HPDE6-E6E7 (cell line): ENCODE results near the gene NR0B2.

Source experiments
- DNase-seq: peaks from one replicate; pipeline ENCODE4 v3.0.0; 2011; ENCODE audit warnings: missing footprints; ENCODE audit errors: extremely low spot score

NR0B2 gene

GRCh38 chr1:26936823-26937222 is 23.0 kb upstream of the NR0B2 start:
- no peak for DNase-seq

- DNase-seq, result no peak
These were observed 18.8 kb upstream of the NR0B2 start for GRCh38 chr1:26932531-26932930.

DNA sequence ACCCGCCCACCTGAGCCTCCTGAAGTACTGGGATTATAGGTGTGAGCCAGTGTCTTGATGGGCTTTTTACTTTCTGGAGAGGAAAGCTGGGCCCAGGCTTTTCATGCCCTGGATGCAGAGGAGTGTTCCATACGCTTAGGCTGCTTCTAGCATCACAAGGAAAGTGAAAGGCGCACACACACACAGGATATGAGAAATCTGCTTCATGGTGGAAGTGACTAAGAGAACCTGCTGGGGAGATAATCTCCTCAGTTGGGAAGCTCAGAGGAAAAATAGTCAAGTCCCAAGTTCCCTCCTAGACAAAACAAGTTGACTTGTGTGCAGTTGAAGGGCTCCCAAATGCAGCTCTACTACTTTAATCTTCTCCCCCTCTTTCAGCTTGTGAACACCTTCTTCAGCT is 9.9 kb upstream of the NR0B2 start:
- no peak for DNase-seq

- DNase-seq, result no peak
These were observed 9.1 kb upstream of the NR0B2 start for GRCh38 chr1:26922901-26923300.

GRCh38 chr1:26922431-26922729 is 8.6 kb upstream of the NR0B2 start:
- no peak for DNase-seq

- peak; percentile 98 for DNase-seq
These were observed 8.0 kb upstream of the NR0B2 start, which contains the start of gene NUDC for GRCh38 chr1:26921540-26922430. TSS of gene NUDC (plus strand) at chr1:26921743. CDS start at chr1:26921849, 106 bp downstream.

DNA sequence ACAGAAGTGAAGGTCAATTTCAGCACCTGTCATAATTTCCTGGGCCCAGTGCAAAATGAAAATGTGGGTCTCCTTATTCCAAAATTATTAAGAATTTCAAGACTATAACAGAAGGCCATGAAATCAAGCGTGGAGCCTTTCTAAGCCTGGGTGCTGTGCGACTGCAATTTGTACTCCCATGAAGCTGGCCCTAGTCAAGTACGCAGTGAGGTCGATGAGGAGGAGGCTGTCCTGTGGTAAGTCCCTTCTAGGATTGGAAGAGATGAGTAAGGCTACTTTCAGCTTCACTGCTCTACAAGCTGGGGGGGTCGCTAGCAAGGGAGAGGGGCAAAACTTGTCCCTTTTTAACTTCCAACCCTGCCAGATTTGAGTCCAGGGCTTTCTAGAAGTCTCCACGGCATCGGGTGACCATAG is 7.4 kb upstream of the NR0B2 start:
- no peak for DNase-seq

DNA sequence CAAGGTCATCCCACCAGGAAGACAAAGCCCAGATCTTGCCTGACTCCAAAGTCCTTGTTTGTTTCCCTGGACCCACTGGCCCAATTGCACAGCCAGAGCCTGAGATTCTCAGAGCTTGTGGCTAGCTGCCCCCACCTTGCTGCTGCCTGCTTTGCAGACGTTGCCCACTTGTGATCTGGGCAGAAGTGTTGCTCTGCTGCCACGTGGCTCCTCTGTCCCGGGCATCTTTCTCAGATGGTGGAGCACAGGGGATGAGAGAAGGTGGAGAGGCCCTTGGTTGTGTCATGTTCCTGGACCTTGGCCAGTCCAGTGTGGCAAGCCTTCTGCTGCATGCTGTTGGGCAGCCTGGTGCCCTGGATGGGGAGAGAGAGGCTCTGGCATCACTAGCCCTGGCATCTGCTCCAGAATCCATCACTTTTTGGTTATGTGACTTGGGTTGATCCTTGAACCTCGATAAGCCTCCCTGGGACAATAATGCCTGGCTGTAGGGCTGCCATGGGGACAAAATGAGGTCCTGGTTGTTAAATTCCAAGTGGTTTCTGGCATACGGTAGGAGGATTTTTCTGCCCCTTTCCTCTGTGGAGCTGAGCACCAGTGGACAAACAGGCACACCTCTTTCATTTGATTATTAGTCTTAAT is 1.5 kb upstream of the NR0B2 start:
- DNase-seq, result no peak

DNA sequence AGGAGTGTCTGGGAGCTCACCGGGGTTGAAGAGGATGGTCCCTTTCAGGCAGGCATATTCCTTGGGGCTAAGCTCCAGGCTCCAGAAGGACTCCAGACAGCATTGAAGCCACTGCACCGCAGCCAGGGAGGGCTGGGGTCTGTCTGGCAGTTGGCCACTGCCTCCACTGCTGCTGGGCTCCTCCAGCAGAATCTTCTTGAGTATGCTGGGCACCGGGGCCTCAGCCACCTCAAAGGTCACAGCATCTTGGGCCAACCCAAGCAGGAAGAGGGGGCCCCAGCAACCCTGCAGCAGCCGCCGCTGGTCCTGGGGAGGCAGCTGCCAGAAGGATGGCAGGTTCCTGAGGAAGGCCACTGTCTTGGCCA is 404 bp downstream of the NR0B2 start:
- DNase-seq, result no peak

DNA sequence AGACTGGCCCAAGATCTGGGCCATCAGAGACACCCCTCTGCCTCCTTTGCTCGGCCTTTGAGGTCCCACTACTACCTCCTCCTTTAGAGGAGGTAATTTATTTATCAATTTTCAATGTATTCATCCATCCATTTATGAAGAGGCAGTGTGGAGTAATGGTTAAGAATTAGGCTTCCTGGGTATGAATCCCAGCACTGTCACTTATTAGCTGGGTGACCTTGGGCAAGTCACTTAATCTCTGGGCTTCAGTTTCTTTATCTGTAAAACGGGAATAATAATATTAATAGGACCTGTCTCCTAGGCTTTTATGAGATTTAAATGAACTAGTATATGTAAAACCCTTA is 1.7 kb downstream of the NR0B2 start:
- no peak for DNase-seq

- no peak for DNase-seq
These were observed 2.2 kb downstream of the NR0B2 start for GRCh38 chr1:26911399-26912146.

DNA sequence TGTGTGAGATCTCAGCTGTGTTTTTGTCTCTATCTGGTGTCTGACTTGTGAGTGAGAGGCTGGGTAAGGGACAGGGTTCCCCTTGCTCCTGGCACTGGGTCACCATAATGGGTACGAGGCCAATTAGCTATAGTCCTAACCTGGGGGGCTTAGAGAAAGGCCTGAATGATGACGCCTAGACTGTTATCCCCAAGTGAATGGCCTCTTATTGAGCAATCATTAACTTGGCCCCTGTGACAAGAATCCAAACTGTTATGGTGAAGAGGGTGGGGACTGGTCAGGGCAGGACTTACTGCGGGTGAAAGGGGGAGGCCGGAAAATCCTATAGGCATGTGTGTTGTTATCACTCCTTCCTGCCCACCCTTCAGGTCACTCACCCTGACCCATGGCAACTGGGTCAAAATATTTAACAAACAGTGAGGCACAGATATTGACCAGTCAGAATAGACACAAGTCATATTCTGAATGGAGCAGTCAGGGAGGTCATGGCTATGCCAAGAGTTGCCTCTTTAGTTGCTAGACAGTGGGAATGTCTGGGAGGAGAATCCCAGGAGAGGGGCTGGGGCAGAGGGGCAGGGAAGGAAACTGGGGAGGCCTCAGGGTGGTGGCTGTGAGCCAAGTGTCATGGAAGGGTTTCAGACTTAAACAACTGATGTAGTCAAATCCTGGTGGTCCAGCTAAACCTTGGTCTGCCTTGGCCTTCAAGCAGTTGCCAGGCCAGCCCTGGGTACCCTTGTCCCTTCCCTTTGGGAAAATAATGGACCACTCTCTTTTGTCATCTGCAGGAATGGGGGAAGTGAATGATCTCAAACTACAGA is 3.2 kb downstream of the NR0B2 start:
- no peak for DNase-seq

- DNase-seq, result no peak
These were observed 3.8 kb downstream of the NR0B2 start for GRCh38 chr1:26909951-26910342.

DNA sequence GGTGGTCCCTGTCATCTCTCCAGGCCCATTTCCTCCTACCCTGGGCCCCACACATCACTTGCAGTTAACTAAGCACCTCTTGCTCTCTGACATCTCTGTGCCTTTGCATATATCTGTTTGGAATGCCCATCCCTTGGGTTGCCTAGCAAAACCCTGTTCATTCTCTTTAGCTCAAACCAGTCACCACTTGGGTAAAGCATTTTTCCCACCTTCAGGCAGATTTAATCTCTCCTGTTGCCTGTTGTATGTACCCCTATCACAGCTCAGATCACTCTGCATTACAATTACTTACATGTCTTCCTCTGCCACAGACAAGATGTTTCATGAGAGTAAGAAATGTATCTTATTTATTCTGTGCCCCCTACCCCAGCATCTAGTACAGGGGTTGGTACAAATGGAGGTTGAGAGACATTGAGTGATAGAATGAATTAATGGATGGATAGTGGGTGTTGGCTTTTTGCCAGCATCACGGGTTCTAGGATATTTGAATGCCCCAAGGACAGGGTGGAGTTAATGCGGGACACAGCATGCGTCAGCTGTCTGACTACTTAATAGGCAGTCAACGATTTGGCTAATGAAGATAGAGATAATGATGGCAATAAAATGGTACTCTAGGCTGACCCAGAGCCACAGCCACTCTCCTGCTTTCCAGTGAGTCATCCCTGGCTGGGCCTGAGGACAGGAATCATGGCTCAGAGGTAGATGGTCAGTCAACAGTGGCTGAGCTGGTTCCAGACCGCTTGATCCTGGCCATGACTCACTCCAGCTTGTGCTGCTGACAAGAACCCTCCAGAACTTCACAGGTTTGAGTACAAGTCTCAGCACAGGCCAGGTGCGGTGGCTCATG is 6.5 kb downstream of the NR0B2 start:
- peak; percentile 98 for DNase-seq

DNA sequence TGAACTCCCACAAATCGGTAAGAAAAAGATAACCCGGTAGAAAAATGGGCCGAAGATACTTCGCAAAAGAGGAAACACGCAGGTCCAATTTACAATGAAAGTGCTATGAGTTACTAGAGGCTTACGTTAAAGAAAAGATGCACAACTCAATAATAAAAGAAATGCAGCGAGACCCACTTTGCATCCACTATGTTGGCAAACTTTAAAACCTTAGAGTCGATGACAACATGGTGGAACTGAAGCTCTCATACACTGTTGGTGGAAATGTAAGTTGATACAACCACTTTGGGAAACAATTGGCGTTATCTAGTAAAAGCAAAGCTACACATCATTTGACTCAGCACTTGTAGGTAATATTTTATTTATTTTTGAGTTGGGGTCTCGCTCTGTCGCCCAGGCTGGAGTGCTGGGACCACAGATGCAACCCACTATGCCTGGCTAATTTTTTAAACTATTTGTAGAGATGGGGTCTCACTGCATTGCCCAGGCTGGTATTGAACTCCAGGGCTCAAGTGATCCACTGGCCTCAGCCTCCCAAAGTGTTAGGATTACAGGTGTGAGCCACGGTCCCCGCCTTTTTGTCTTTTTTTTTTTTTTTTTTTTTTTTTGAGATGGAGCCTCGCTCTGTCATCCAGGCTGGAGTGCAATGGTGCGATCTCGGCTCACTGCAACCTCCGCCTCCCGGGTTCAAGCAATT is 12.8 kb downstream of the NR0B2 start:
- DNase-seq, result no peak

GRCh38 chr1:26900001-26900814 is 13.6 kb downstream of the NR0B2 start, which contains the start of gene GPATCH3:
TSS of gene GPATCH3 (minus strand) at chr1:26900467. CDS start at chr1:26900442, 25 bp downstream.
- DNase-seq, result peak; percentile 85

DNA sequence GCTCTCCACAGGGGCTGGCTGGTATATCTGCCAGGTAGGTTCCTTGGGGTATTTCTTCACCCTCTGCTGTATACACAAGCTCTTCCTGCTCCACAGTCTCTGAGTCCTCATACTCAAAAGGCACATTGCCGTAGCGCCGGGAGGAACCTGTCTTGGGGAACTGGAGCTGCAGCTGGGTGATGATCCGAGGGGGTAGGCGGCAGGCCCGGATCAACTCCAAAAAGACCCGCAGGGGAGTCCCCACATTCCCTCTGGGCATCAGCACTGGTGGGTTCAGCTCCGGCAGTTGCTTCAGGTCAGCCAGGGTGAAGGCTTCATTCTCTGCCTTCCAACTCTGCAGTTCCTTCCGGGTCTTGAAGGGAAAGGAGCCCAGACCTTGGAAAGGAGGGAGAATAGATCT is 16.4 kb downstream of the NR0B2 start:
- DNase-seq, result no peak

- peak; percentile 76 for DNase-seq
These were observed 19.5 kb downstream of the NR0B2 start for GRCh38 chr1:26894263-26894662.

DNA sequence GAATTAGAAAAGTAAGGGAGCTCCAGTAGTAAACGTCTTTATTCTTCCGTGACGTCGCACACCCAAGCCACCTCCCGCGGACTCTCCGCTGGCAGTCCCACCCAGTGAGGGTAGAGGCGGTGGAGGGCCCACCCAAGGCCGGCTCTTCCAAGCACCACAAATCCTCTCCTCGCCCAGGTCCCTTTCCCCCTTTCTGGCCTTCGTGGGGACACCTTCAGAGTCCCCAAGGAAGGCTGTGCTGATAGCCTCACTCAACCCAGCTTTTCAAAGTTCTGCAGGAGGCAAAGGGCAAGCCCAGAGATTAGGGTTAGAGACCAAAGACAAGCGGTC is 23.3 kb downstream of the NR0B2 start:
- no peak for DNase-seq
